ENCODE data around the gene AADAT.
A peak's percentile ranks its signal among the peaks of the same experiment; 100 is the strongest.
"Not testable (repeated sequence)": the region's sequence is repeated elsewhere in the genome, so short reads cannot be mapped to it uniquely, and the experiment has no call there.

AADAT gene

DNA sequence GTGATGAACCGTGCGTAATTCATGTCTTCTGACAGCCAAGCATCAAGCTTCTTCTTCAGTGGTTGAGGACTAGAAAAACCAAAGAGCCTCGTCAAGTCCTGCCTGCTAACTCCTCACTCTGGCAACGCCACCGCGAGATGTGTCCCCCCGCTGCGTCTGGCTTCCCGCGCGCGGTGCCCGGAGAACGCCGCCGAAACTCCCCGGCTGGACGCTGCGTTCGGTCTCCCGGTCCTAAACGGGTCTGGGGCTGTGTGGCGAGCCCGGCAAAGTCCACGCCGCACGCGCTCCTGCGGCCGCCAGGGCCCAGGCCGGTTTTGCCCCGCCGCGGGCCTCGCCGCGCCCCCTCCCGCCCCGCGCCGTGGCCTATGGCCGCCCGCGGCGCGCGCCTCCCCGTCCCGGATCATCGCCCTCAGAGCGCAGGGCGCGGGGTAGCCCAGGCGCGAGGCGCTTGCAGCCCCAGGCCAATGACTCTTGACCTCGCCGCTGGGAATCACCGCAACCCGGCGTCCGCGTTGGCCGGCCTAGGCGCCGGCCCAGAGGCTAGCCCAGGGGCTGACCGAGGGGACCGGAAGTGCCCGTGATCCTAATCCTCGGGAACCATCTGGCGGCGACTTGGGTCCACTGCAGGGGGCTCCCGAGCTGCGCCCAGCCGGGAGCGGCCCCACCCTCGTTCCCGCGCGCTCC, at the start of gene AADAT:
TSS of gene AADAT (minus strand) at position 289 of the 684 bp plus-strand sequence. CDS start at position 23, 266 bp downstream.
- DNase-seq (ENCODE audit: low read depth in 2 of 2): peak in 1 of 2 donors; percentile 12

DNA sequence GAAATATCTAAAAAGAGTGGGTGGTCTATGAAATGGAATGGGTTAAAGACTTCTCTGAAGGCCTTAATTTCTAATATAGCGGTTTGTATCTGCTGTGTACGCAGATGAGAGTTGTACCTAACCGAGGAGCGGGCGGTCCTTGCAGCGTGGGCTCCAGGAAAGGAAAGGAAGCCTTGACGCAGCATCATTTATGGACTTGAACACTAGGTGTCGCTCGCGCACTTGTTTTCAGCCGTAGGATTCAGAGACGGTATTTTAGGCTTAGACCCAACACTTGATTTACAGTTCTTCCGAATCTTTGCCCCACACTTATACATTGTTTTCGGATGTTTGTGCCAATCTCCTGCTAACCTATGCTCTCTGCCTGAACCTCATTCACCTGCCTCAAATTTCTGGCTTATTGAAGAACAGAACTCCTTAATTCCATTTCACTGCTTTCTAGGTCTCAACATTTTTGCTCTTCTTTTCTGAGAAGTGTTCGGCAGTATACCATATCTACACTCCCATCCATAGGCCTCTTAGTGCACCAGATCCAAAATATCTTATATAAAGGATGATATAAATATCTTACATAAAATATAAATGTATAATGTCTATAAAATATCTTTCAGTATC, 48.9 kb upstream of the AADAT start:
- DNase-seq (ENCODE audit: low read depth in 2 of 2): peak; percentile 29 to 37

DNA sequence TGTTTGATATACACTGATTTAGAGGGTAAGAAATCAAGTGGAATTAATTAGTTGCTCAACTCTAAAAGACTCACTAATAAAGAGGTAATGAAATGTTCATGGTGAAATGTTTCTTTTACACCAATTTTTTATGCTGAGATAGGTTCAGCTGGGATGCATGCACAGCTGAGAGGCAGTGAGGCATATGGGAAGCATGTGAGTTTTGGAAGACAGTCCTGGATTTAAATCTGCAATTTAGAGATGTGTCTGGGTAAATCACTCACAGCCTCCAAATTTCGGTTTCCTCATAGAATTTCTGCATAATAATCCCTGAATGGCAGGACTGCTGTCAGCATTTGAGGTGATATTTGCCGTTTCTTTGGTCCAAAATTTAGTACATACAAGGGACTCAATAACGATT, 48.2 kb upstream of the AADAT start:
- DNase-seq (ENCODE audit: low read depth in 2 of 2): no peak

DNA sequence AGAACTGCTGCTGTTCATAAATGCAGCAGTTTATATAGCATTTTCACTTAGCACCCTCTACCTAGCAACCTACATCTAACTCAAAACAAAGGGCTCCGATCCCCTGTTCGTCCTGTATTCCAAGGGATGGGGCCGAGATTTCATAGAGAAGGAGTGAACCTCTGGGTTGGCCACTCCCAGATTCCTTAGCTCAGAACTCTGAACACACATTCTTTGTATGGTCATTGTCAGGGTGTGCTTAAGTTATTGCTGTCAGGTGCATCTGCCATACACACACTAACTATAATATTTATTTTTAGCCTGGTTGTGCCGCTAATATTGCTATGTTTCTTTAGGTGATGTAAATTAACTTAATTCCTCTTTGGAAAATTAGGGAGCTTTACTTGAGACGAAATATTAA, 47.7 kb upstream of the AADAT start:
- DNase-seq (ENCODE audit: low read depth in 2 of 2): no peak

DNA sequence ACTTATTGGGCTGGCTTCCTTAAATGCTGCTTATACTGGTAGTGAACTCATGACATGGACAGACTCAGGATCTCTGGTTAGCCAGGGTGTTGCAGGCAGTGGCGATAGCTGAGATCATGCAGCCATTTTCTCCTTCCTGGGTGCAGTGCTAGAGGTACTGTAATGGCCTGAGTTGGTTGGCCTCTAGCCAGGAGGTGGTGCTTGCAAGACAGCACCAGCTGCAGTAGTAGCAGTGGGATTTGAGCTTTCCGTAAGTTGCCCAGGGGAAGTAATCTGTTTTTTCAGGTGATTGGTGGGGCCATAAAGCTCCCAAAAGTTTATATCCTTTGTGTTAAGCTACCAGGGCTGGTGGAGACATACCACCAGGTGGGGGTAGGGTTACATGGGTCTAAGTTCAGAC, 45.1 kb upstream of the AADAT start:
- no peak for DNase-seq (ENCODE audit: low read depth in 2 of 2)

DNA sequence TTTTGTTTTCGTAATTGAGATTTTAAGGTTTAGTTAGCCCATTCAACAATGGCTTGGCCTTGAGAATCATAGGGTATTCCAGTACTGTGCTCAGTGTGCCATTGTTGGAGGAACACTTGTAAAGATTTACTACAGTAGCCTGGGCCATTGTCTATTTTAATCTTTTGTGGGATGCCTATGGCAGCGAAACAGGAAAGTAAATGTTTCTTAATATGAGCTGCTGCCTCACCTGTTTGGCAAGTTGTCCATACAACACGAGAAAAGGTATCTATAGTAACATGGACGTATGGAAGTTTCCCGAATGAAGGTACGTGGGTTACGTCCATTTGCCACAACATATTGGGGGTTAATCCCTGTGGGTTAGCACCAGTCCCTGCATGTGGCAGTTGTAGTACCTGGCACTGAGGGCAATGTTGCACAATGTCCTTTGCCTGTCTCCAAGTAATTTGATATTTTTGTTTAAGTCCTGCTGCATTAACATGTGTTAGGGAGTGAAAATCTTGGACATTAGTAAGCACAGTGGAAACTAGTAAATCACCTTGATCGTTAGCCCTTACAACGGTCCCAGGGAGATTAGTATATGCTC, 38.6 kb upstream of the AADAT start:
- no peak for DNase-seq (ENCODE audit: low read depth in 2 of 2)

DNA sequence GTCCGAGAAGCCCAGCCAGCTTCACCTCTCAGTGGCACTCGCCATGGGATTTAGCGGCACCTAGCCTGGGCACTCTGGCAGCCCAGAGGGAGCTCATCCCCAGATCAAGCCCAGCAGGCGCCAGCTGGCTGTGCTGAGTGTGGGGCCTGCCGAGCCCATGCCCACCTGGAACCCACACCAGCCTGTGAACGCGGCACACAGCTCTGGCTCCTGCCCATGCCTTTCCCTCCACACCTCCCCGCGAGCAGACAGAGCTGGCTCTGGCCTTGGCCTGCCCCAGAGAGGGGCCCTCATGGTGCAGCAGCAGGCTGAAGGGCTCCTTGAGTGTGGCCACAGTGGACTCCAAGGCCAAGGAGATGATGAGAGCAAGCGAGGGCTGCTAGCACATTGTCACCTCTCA, 38.0 kb upstream of the AADAT start:
- DNase-seq (ENCODE audit: low read depth in 2 of 2): no peak

DNA sequence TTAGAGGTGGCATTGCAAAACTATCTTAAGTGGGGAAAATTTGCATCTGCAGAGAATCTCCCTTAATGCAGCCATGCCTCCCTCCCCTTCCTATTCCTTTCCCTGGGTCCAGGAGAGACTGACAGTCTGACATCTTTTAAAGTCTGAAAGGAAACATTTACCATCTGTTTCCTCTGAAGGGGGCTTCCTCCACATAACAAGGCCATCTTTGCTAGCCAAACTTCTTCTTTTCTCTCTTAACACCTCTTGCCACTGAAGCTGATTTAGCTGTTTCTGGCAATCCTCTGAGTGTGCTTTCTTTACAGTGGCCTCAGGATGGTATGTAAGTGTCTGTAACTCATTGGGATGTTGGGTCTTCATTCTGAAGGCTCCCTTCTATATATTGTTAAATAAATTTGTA, 34.6 kb upstream of the AADAT start:
- no peak for DNase-seq (ENCODE audit: low read depth in 2 of 2)

DNA sequence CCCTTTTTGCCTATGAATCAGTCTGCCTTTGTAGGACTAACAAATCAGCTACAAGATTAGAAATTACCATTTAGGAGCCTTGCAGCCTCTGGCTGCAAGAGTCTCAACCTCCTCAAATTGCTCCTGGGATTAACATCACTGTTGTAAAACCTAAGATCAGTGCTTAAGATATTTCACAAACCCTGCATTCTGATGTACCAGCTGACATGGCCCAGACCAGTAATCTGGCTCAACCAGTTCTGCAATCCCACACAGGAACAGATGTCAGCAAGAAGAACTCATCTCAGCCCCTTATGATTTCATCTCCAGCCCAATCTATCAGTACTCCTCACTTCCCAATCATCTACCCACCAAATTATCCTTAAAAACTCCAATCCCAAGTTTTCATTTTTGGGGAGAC, 32.5 kb upstream of the AADAT start:
- DNase-seq (ENCODE audit: low read depth in 2 of 2): no peak

DNA sequence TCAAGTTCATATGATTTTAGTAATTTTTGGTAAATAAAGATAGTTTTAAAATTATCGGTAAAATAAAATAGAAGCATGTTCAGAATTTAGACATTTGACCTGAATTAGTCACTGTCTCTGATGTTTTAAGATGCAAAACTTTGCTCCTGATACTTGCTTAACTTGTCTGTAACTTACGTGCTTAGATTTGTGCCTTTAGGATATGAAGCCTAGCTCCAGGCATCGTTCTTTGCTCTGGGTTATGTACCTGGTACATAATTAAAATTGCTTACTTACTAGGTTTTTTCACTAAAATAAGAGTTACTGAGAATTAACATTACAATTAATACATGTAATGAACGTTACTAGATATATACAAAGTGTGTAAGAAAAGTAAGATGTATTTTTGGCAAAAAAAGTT, 24.9 kb upstream of the AADAT start:
- no peak for DNase-seq (ENCODE audit: low read depth in 2 of 2)

DNA sequence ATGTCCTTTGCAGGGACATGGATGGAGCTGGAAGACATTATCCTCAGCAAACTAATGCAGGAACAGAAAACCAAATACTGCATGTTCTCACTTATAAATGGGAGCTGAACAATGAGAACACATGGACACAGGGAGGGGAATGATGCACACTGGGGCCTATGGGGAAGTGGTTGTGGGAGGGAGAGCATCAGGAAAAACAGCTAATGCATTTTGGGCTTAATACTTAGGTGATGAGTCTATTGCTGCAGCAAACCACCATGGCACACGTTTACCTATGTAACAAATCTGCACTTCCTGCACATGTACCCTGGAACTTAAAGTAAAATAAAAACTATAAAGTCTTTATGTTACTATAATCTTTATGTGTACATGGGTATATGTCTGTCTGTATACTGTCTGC, 24.4 kb upstream of the AADAT start:
- DNase-seq (ENCODE audit: low read depth in 2 of 2): not testable (repeated sequence)

DNA sequence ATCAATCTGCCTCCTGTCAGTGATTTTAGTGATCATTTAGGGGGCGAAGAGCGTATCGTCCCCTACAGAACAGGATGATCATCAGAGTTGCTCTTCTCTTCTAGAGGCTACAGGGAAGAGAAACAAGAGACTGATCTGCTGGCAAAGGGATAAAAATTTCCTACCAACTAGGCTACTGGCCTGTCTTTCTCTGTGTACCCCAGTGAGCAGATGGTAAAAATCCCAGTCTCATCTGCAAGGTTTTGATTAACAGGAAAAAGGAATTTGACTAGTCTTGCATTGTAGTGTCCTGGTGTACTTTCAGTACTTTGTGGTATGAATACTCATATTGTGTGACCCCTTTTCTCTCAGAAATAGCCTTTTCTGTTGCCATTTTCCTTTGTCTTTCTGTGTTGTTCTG, 21.8 kb upstream of the AADAT start:
- DNase-seq (ENCODE audit: low read depth in 2 of 2): no peak

DNA sequence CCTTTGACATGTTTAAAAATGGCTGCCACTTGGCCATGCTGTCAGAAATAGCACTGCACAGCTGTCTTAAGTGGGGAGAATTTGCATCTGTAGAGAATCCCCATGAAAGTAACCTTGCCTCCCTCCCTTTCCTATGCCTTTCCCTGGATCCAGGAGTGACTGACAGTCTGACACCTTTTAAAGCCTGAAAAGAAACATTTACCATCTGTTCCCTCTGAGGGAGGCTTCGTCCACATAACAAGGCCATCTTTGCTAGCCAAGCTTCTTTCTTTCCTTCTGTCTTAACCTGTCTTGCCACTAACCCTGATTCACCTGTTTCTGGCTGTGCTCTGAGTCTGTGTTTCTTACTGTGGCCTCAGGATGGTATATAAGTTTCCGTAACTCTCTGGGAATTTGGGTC, 21.3 kb upstream of the AADAT start:
- no peak for DNase-seq (ENCODE audit: low read depth in 2 of 2)

DNA sequence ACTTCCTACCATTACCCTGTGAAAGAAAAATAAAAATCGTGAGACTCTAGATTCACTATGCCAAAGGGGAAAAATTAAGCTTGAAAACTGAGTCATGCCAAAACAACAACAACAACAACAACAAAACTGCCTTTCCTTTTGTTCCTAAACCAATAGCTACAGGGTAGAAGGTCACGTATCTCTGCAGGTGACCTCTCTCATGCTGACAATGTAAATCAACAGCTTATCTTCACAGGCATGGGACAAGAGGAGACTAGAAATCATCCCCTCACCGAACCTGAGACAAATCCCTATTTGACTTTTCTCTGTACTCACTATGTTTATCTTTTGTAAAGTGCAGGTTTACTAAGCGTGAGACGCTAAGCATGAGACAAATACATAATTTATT, 20.5 kb upstream of the AADAT start:
- no peak for DNase-seq (ENCODE audit: low read depth in 2 of 2)

DNA sequence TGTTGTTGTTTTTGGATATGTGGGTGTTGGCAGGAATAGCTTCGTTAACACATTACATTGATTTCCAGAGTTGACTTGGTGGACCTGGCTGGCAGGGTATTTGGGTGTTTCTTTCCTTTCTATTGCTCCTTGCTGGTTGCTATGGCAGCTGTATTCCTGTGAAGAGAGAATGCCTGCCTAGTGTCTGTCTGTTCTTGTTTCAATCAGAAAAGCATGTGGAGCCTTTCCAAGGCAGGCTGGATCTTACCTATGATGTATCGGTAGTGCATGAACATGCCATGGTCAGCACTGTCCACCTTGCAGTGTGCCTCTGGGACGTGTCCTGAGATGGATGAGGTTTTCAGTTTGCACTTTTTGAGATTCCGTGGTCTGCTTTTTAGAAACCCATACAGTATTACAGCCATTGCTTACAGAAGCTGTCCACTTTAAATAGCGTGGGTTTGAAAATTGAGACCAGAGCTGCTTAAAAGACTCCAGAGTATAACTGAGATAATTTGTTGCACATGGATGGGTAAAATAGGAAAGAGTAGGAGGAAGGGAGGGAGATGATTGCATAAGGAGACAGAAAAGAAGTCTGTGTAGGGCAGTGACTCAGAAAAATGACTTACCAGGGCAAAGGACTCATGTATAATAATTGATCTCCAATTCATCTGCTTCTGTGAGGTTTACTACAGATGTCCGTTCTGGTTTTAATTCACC, 20.0 kb upstream of the AADAT start:
- no peak for DNase-seq (ENCODE audit: low read depth in 2 of 2)

DNA sequence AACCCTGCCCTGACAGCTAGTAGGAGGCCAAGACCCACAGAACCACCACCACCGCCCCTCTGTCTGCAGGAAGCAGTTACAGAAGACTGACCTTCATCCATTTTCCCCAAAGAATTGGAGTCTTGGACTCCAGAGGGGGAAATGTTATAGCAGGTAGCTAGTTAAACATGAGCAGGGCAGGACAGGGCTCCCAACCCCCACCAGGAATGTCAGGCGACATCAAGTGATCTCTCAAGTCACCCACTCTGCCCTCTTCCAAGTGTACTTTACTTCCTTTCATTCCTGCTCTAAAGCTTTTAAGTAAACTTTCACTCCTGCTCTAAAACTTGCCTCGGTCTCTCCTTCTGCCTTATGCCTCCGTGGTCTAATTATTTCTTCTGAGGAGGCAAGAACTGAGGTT, 17.1 kb upstream of the AADAT start:
- no peak for DNase-seq (ENCODE audit: low read depth in 2 of 2)

DNA sequence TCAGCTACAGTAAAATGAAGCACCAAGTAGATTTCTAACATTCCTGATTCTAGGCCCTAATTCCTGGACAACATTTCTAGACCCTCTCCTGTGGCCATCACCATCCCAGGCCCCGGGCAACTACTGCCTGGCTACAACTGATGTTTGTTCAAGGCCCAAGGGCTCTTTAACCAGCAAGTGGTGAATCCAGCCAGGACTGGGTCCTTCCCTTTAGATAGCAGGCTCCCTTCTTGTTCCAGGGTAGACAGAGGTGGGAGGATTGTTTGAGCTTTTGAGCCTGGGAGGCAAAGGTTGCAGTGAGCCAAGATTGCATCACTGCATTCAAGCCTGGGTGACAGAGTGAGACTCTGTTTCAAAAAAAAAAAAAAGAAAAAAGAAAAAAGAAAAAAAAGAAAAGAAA, 12.7 kb upstream of the AADAT start:
- no peak for DNase-seq (ENCODE audit: low read depth in 2 of 2)

DNA sequence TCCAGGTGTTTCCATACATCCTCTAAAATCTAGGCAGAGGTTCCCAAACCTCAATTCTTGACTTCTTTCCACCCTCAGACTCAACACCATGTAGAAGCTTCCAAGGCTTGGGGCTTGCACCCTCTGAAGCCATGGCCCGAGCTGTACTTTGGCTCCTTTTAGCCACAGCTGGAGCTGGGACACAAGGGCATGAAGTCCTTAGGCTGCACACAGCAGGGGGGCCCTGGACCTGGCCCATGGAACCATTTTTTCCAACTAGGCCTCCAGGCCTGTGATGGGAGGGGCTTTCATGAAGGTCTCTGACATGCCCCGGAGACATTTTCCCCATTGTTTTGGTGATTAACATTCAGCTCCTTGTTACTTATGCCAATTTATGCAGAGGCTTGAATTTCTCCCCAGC, 8.4 kb upstream of the AADAT start:
- not testable (repeated sequence) for DNase-seq (ENCODE audit: low read depth in 2 of 2)

DNA sequence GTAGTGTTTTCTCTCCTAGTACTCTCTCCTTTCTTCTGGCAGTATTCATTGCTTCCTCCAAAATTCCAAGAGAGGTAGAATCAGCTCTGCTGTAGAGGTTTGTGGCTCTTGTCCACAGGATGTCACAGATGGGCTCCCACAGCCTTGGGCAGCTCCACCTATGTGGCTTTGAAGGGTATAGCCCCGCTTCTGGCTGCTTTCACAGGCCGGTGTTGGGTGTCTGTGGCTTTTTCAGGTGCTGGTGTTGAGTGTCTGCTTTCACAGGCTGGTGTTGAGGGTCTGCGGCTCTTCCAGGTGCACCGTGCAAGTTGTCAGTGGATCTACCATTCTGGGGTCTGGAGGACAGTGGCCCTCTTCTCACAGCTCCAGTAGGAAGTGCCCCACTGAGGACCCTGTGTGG, 7.9 kb upstream of the AADAT start:
- no peak for DNase-seq (ENCODE audit: low read depth in 2 of 2)

DNA sequence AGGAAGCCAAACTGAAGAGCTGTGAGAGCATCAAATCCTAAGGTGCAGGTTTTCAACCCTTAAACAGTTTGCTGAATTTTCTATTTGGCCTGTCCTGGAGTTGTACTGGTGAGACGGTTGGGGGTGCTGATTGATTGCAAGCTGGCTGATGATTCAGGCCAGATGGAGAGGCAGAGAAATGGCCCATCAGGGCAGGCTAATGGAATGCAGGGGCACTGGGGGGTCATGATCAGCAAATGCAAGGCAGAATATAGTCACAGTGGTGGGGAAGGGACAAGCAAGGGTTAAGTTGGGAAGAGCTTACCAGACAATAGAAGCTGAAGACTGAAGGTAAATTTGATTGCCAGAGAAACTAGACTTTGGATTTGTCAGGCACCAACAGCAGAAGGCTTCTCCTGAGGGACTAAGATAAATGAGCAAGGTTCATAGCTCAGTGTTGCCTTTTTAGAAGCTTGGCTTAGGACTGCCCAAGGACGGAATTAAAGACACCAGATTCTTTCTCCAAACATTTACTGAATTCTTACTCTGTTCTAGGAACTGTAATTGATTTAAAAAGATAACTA, 4.3 kb upstream of the AADAT start:
- no peak for DNase-seq (ENCODE audit: low read depth in 2 of 2)

DNA sequence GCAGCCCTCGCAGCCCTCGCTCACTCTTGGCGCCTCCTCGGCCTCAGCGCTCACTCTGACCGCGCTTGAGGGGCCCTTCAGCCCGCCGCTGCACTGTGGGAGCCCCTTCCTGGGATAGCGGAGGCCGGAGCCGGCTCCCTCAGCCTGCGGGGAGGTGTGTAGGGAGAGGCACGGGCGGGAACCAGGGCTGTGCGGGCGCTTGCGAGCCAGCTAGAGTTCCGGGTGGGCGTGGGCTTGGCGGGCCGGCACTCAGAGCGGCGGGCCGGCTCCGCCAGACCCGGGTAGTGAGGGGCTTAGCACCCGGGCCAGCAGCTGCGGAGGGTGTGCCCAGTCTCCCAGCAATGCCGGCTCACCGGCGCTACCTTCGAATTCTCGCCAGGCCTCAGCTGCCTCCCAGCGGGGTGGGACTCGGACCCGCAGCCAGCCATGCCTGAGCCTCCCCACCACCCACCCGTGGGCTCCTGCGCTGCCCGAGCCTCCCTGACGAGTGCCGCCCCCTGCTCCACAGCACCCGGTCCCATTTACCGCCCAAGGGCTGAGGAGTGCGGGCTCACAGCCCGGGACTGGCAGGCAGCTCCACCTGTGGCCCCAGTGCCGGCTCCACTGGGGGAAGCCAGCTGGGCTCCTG, 1.4 kb upstream of the AADAT start:
- DNase-seq (ENCODE audit: low read depth in 2 of 2): no peak
